Mucosa of descending colon (tissue), 3 donors: ENCODE results near the gene ACO2. TPM values are rescaled to one million over a fixed set of nuclear protein-coding genes. Genes with fewer than 3 reads are reported as not detected.
A peak's percentile ranks its signal among the peaks of the same experiment; 100 is the strongest.

Source experiments
- ATAC-seq: fragments of 200-7000 bp; cut with Tn5 transposase; one replicate; pipeline ENCODE4 v1.9.1; 2020; ENCODE audit warnings: mild to moderate bottlenecking, moderate library complexity
- DNase-seq, 3 donors: peaks; one replicate each; pipeline ENCODE4 v3.0.0-alpha.2; 2020
- H3K36me3 ChIP-seq: fragments of 200-600 bp; one replicate; pipeline ENCODE4 v1.8.0; 2021; ENCODE audit warnings: low read depth, mild to moderate bottlenecking
- H3K4me1 ChIP-seq: fragments of 200-600 bp; one replicate; pipeline ENCODE4 v1.8.0; 2021; ENCODE audit warnings: low read depth, mild to moderate bottlenecking
- H3K4me3 ChIP-seq: fragments of 200-600 bp; one replicate; pipeline ENCODE4 v1.8.0; 2021; ENCODE audit warnings: mild to moderate bottlenecking
- H3K9me3 ChIP-seq: fragments of 200-600 bp; one replicate; pipeline ENCODE4 v1.8.0; 2021; ENCODE audit warnings: mild to moderate bottlenecking
- intact Hi-C, 2 donors: fragments of 100-400 bp; cut with DNase I in 1 of 2; cut with micrococcal nuclease in 1 of 2; formaldehyde crosslinking; loops; one replicate each; pipeline versions ENCODE4 v1.11.0 to v1.11.1; 2022; cut with DNase I, micrococcal nuclease
- total RNA-seq, 3 donors: library from RNA; stranded (reverse); fragmentation: NEBNext Ultra II Directional in 2 of 3; extraction: Animal tissue kit (Norgen Biotek cat#: 25700) in 2 of 3; gene quantifications; one replicate each; pipeline versions ENCODE4 v1.2.1 to v1.2.4, GENCODE V29; 2021 to 2023
- TF ChIP-seq, protein P1 (sequence below): fragments of 200-600 bp; IDR thresholded peaks from one replicate; pipeline ENCODE4 v1.8.0; 2022; ENCODE audit warnings: antibody characterized with exemption, mild to moderate bottlenecking
- donor health status: DM: no; HTN: no; CAD: no; lungs with moderate emphysema.
- donor health status: DM: no; HTN: no; CAD: no.
- donor health status: DM: no; HTN: yes; CAD: no.

ACO2 gene
- total RNA-seq, 3 donors from 2014 or later: 187 to 295 (median 241) TPM

DNA sequence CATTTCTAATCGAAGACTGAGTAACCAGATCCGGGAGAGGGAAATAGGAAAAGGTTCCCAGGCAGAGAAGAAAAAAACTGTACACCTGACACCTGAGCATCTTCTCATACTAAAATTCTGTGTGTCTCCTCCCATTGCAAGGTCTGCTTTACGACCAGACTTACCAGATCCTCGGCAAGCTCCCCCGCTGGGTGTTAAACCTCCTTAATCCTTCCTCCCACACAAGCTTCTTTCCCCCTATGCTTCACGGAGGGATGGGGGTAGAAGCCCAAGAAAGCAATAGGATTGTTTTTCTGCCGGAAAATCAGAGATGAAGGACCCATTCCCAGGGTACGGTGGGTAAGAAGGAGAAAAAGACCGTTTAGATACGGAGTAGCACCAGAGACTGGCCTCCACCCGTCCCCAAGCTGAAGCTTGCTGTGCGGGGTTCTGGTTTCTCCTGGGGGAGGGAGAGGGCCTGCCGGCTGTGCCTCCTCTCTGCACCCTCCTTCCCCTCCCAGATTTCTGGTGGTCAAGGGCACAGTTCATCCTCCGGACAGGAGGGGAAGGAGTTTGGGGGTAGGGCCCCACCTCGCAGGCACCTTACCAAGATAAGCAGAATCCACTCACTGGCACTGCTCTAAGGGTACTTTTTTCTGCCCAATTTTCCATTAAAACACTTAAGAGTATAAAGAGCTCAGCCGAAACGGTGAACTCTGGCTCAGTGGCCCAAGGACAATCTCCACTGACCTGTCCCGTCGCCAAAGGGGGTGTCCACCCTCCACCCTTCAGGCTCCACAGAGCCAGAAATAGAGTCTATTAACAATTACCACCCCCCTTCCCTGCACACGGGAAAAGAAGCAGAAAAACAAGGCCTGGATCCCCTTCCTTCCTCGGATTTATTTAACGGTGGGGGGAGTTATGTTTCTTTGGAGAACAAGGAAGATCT lies 23.5 kb upstream of the ACO2 start:
- DNase-seq: peak; percentile 45 to 61 (median 51)
- Histone ChIP-seq H3K9me3 (no peaks in the 10 kb centered on the region), H3K36me3 (no peaks in the 10 kb centered on the region), H3K4me3 (peak overlapping the region; percentile 98), H3K4me1 (peaks cover 19% of the 10 kb centered on the region)
- TF ChIP-seq, protein P1, sequence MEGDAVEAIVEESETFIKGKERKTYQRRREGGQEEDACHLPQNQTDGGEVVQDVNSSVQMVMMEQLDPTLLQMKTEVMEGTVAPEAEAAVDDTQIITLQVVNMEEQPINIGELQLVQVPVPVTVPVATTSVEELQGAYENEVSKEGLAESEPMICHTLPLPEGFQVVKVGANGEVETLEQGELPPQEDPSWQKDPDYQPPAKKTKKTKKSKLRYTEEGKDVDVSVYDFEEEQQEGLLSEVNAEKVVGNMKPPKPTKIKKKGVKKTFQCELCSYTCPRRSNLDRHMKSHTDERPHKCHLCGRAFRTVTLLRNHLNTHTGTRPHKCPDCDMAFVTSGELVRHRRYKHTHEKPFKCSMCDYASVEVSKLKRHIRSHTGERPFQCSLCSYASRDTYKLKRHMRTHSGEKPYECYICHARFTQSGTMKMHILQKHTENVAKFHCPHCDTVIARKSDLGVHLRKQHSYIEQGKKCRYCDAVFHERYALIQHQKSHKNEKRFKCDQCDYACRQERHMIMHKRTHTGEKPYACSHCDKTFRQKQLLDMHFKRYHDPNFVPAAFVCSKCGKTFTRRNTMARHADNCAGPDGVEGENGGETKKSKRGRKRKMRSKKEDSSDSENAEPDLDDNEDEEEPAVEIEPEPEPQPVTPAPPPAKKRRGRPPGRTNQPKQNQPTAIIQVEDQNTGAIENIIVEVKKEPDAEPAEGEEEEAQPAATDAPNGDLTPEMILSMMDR: no peak
- ATAC-seq: no peak
- intact Hi-C loops: no loop called here

DNA sequence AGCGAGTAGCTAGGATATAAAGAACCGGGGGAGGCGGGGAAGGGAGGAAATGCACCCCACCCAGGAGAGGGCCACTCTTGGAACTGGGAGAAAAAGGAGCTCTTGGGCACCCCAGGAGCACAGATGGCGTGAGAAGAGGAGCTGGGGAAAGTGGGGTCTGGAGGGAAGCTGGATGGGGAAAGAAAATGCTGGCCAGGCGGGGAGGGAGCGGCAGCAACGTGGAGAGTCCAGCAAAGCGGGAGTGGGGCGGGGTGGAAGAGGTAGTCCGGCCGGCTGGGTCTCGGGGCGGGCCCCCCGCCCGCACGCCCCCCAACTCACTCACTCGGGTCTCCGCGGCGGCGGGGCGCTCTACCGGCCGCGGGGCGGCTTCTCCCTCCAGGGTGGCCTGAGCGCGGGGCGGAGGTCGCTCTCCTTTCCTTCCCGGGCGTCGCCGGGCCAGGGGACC lies 22.8 kb upstream of the ACO2 start:
- H3K4me3 ChIP-seq: peak overlapping the region; percentile 98
- H3K4me1 ChIP-seq: peaks cover 19% of the 10 kb centered on the region
- DNase-seq (peak in 2 of 3 donors; percentile 59 to 69), ATAC-seq (peak; percentile 0)
- intact Hi-C loops: no loop called here
- TF ChIP-seq, protein P1: no peak
- no peaks in the 10 kb centered on the region for H3K9me3 ChIP-seq
- no peaks in the 10 kb centered on the region for H3K36me3 ChIP-seq

GRCh38 chr22:41446639-41447434 lies 22.1 kb upstream of the ACO2 start, which contains the start of gene TOB2:
Gene TOB2 (minus strand): TSS chr22:41446801. CDS start chr22:41437345, 9,456 bp downstream.
- Histone ChIP-seq H3K9me3 (no peaks in the 10 kb centered on the region), H3K4me3 (peak within 1 kb of the TSS; percentile 98), H3K4me1 (peaks cover 19% of the 10 kb centered on the region), H3K36me3 (no peaks in the 10 kb centered on the region)
- DNase-seq: peak; percentile 96 to 98 (median 98)
- intact Hi-C loops: no loop called here
- TF ChIP-seq, protein P1: no peak
- peak; percentile 82 for ATAC-seq

DNA sequence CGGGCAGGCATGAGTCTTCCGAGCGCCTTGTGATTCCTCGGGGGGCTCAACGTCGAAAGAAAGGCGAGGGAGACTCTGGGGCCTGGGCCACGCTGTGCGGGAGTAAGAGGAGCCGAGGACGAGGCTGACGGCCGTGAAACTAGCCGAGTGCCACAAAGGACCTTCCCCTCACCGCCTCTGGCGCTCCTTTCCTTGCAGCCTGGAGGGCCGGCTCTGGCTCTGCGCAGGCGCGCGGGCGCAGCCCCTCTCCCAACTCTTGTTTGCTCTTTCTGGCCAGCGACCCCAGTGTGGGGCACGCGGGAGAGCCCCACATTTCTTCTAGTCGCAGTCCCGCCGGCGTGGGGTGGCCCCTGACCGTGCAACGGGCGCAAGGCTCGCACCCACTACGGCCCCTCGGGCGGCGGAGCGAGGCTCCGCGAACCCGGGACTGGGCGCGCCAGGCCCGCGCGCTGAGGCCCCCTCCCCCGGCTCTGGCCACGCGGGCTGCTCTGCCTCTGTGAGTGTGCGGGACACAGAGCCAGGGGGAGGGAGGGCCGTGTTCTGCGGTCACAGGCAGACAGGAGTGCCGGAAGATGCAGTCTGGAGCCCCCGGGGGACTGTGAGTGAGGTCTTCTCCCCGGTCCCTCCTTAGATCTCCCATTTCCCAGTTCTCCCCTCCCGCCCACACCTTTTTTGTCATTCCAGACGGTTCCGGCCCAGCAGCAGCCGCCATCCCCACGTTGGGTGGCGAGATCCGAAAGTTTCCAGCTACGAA lies 21.3 kb upstream of the ACO2 start:
- ATAC-seq (peak; percentile 40), DNase-seq (peak; percentile 73 to 82 (median 81))
- TF ChIP-seq, protein P1: no peak
- intact Hi-C loops: no loop called here
- H3K9me3 ChIP-seq: no peaks in the 10 kb centered on the region
- H3K36me3 ChIP-seq: no peaks in the 10 kb centered on the region
- H3K4me3 ChIP-seq: peak overlapping the region; percentile 98
- peaks cover 12% of the 10 kb centered on the region for H3K4me1 ChIP-seq
